HepG2 (cell line): ENCODE results near the gene BOLL. TPM values are rescaled to one million over a fixed set of nuclear protein-coding genes. Genes with fewer than 3 reads are reported as not detected.

Experiments used
- AGO2 ChIP-seq: fragments of 200-400 bp; formaldehyde crosslinking; optimal IDR thresholded peaks from 2 replicates; pipeline ENCODE3; 2017; ENCODE audit warnings: mild to moderate bottlenecking, low read depth, low read length, moderate library complexity
- EED ChIP-seq: sonication (generic); formaldehyde crosslinking; IDR thresholded peaks from 2 replicates; pipeline ENCODE4 v1.5.0; 2020; ENCODE audit warnings: mild to moderate bottlenecking, missing genetic modification reagents
- ETV5 ChIP-seq: IDR thresholded peaks from 2 replicates; pipeline ENCODE4 v1.6.1; 2018; ENCODE audit warnings: missing biosample characterization, missing genetic modification reagents, inconsistent platforms, borderline replicate concordance
- GABPB1 ChIP-seq: IDR thresholded peaks from 2 replicates; pipeline ENCODE4 v1.6.1; 2016; ENCODE audit warnings: mild to moderate bottlenecking, missing genetic modification reagents, moderate library complexity, missing compliant biosample characterization
- HNRNPLL ChIP-seq: fragments of 200-400 bp; formaldehyde crosslinking; IDR thresholded peaks from 2 replicates; pipeline ENCODE4 v1.6.1; 2017; ENCODE audit warnings: mild to moderate bottlenecking, low read depth, low read length; ENCODE audit not compliant: poor library complexity, severe bottlenecking
- IKZF1 ChIP-seq: fragments of 450-650 bp; IDR thresholded peaks from 2 replicates; pipeline ENCODE4 v1.7.1; 2016
- NONO ChIP-seq, 2 experiments: fragments of 450-650 bp in 1 of 2; sonication (generic) in 1 of 2; formaldehyde crosslinking in 1 of 2; IDR thresholded peaks in 1 of 2; conservative IDR thresholded peaks in 1 of 2; 2 replicates each; pipeline versions ENCODE4 v1.6.1 to v1.8.0; 2017 to 2022; ENCODE audit warnings: mild to moderate bottlenecking in 1 of 2, missing genetic modification reagents in 1 of 2, moderate library complexity in 1 of 2
- RBM39 ChIP-seq: fragments of 200-400 bp; formaldehyde crosslinking; IDR thresholded peaks from one replicate; pipeline ENCODE4 v1.6.1; 2018; ENCODE audit warnings: antibody characterized with exemption, mild to moderate bottlenecking, low read depth, low read length; ENCODE audit not compliant: poor library complexity, severe bottlenecking
- SNAPC5 ChIP-seq: sonication (generic); formaldehyde crosslinking; IDR thresholded peaks from 2 replicates; pipeline ENCODE4 v1.8.1; 2023; ENCODE audit warnings: mild to moderate bottlenecking, missing genetic modification reagents, borderline replicate concordance
- STAT5B ChIP-seq: sonication (generic); formaldehyde crosslinking; IDR thresholded peaks from 2 replicates; pipeline ENCODE4 v1.4.0; 2020; ENCODE audit warnings: missing genetic modification reagents
- ZBTB7A ChIP-seq: sonication (generic); formaldehyde crosslinking; IDR thresholded peaks from 2 replicates; pipeline ENCODE4 v1.8.0; 2022; ENCODE audit warnings: mild to moderate bottlenecking, missing genetic modification reagents
- ZBTB7B ChIP-seq: sonication (generic); formaldehyde crosslinking; IDR thresholded peaks from 2 replicates; pipeline ENCODE4 v1.4.0; 2020; ENCODE audit warnings: missing genetic modification reagents
- ZNF205 ChIP-seq: IDR thresholded peaks from 2 replicates; pipeline ENCODE4 v1.6.1; 2018; ENCODE audit warnings: missing biosample characterization, missing genetic modification reagents
- ZNF225 ChIP-seq: sonication (generic); formaldehyde crosslinking; IDR thresholded peaks from 2 replicates; pipeline ENCODE4 v1.4.0; 2020; ENCODE audit warnings: mild to moderate bottlenecking, missing genetic modification reagents
- ZNF546 ChIP-seq: sonication (generic); formaldehyde crosslinking; conservative IDR thresholded peaks from 2 replicates; pipeline ENCODE4 v1.8.1; 2023; ENCODE audit warnings: mild to moderate bottlenecking, missing genetic modification reagents
- ZNF652 ChIP-seq: IDR thresholded peaks from 2 replicates; pipeline ENCODE4 v1.6.1; 2016; ENCODE audit warnings: low read depth, borderline replicate concordance
- ZNF703 ChIP-seq: sonication (generic); formaldehyde crosslinking; IDR thresholded peaks from 2 replicates; pipeline ENCODE4 v1.5.1; 2020; ENCODE audit warnings: missing genetic modification reagents, mild to moderate bottlenecking, moderate library complexity, borderline replicate concordance
- polyA plus RNA-seq, 8 experiments: library from polyadenylated mRNA; depleted of rRNA in 3 of 8; stranded (reverse) in 7 of 8; unstranded in 1 of 8; fragments of >200 nt; fragmentation: Illumina TruSeq in 4 of 8; extraction: Trizol in 4 of 8; gene quantifications; 2 replicates each; pipeline versions ENCODE4 v1.2.1 to v1.2.3, GENCODE V29; 2011 to 2016; ENCODE audit warnings: low read depth in 4 of 8, missing spikeins in 1 of 8, mixed read lengths in 1 of 8; ENCODE audit not compliant: insufficient read depth in 1 of 8
- total RNA-seq, 5 experiments: library from RNA; depleted of rRNA; stranded (reverse); fragments of >200 nt; fragmentation: Illumina TruSeq; extraction: Trizol; gene quantifications; 2 replicates each; pipeline ENCODE4 v1.2.3, GENCODE V29; 2016; ENCODE audit warnings: low read depth in 1 of 5
- TF ChIP-seq, protein P1 (sequence below): sonication (generic); formaldehyde crosslinking; IDR thresholded peaks from 2 replicates; pipeline ENCODE4 v1.4.0; 2020; ENCODE audit warnings: mild to moderate bottlenecking, missing genetic modification reagents
- TF ChIP-seq, protein P2 (sequence below): sonication (generic); formaldehyde crosslinking; IDR thresholded peaks from 2 replicates; pipeline ENCODE4 v1.5.1; 2020; ENCODE audit warnings: mild to moderate bottlenecking, missing genetic modification reagents, moderate library complexity

Gene BOLL
- total and polyA plus RNA-seq, 2 of the 13 experiments (the other 11 are each of a cell fraction or from before 2014, with no cell fraction given), result not detected

GRCh38 chr2:197804758-197805714 lies 19.9 kb upstream of the BOLL start (continued):
- TF ChIP-seq ETV5 (CRISPR knock-in tag) (no peak), STAT5B (CRISPR knock-in tag) (no peak), AGO2 (peak; percentile 17), ZBTB7B (CRISPR knock-in tag) (peak; percentile 37; the same call in 1 of the 2 replicates), ZNF652 (CRISPR knock-in tag) (no peak), ZNF546 (peak; percentile 75; the same call in 1 of the 2 replicates), NONO (IDR thresholded peaks at IDR 0.05) (no peak), NONO (CRISPR knock-in tag; conservative IDR thresholded peaks at IDR 0.05) (0 out of 2 replicates have a peak, but pooled peaks have one; percentile 15), ZNF703 (CRISPR knock-in tag) (no peak), SNAPC5 (CRISPR knock-in tag) (no peak), IKZF1 (no peak), ZBTB7A (CRISPR knock-in tag) (0 out of 2 replicates have a peak, but pooled peaks have one; percentile 28), ZNF205 (no peak; the same call in 1 of the 2 replicates), GABPB1 (CRISPR knock-in tag) (peak; percentile 25; the same call in 1 of the 2 replicates), EED (0 out of 2 replicates have a peak, but pooled peaks have one; percentile 18), HNRNPLL (peak; percentile 13), RBM39 (peak; percentile 39), ZNF225 (0 out of 2 replicates have a peak, but pooled peaks have one; percentile 55)
- TF ChIP-seq, protein P1, sequence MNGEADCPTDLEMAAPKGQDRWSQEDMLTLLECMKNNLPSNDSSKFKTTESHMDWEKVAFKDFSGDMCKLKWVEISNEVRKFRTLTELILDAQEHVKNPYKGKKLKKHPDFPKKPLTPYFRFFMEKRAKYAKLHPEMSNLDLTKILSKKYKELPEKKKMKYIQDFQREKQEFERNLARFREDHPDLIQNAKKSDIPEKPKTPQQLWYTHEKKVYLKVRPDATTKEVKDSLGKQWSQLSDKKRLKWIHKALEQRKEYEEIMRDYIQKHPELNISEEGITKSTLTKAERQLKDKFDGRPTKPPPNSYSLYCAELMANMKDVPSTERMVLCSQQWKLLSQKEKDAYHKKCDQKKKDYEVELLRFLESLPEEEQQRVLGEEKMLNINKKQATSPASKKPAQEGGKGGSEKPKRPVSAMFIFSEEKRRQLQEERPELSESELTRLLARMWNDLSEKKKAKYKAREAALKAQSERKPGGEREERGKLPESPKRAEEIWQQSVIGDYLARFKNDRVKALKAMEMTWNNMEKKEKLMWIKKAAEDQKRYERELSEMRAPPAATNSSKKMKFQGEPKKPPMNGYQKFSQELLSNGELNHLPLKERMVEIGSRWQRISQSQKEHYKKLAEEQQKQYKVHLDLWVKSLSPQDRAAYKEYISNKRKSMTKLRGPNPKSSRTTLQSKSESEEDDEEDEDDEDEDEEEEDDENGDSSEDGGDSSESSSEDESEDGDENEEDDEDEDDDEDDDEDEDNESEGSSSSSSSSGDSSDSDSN (CRISPR knock-in tag), result peak; percentile 71; the same call in 1 of the 2 replicates
- TF ChIP-seq, protein P2, sequence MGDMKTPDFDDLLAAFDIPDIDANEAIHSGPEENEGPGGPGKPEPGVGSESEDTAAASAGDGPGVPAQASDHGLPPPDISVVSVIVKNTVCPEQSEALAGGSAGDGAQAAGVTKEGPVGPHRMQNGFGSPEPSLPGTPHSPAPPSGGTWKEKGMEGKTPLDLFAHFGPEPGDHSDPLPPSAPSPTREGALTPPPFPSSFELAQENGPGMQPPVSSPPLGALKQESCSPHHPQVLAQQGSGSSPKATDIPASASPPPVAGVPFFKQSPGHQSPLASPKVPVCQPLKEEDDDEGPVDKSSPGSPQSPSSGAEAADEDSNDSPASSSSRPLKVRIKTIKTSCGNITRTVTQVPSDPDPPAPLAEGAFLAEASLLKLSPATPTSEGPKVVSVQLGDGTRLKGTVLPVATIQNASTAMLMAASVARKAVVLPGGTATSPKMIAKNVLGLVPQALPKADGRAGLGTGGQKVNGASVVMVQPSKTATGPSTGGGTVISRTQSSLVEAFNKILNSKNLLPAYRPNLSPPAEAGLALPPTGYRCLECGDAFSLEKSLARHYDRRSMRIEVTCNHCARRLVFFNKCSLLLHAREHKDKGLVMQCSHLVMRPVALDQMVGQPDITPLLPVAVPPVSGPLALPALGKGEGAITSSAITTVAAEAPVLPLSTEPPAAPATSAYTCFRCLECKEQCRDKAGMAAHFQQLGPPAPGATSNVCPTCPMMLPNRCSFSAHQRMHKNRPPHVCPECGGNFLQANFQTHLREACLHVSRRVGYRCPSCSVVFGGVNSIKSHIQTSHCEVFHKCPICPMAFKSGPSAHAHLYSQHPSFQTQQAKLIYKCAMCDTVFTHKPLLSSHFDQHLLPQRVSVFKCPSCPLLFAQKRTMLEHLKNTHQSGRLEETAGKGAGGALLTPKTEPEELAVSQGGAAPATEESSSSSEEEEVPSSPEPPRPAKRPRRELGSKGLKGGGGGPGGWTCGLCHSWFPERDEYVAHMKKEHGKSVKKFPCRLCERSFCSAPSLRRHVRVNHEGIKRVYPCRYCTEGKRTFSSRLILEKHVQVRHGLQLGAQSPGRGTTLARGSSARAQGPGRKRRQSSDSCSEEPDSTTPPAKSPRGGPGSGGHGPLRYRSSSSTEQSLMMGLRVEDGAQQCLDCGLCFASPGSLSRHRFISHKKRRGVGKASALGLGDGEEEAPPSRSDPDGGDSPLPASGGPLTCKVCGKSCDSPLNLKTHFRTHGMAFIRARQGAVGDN, result peak; percentile 21; the same call in 1 of the 2 replicates
